Smooth muscle cell (in vitro differentiated cells): ENCODE measurements around the gene RGS11. TPM values are rescaled to one million over a fixed set of nuclear protein-coding genes. Genes with fewer than 3 reads are reported as not detected.

Source experiments
- DNase-seq: peaks from one replicate; lab custom pipeline; 2025; ENCODE audit not compliant: unreplicated experiment; lab: John Stamatoyannopoulos, UW
- H2AFZ ChIP-seq: fragments of 200-600 bp; sonication (generic); 2 replicates; pipeline ENCODE4 v1.6.0; 2016; ENCODE audit warnings: antibody characterized with exemption, low read depth, mild to moderate bottlenecking
- H3F3A ChIP-seq: fragments of 200-600 bp; sonication (generic); 2 replicates; pipeline ENCODE4 v1.6.0; 2017; ENCODE audit warnings: antibody characterized with exemption, low read depth
- H3K27ac ChIP-seq: fragments of 200-600 bp; sonication (generic); 2 replicates; pipeline ENCODE4 v1.5.1; 2016; ENCODE audit warnings: low read depth, mild to moderate bottlenecking
- H3K27me3 ChIP-seq: fragments of 200-600 bp; sonication (generic); 2 replicates; pipeline ENCODE4 v1.6.1; 2016; ENCODE audit warnings: low read depth, mild to moderate bottlenecking
- H3K36me3 ChIP-seq: fragments of 200-600 bp; sonication (generic); 2 replicates; pipeline ENCODE4 v1.5.1; 2016; ENCODE audit warnings: low read depth
- H3K4me1 ChIP-seq: fragments of 200-600 bp; sonication (generic); 2 replicates; pipeline ENCODE4 v1.5.1; 2016; ENCODE audit warnings: low read depth
- H3K4me2 ChIP-seq: fragments of 200-600 bp; sonication (generic); 2 replicates; pipeline ENCODE4 v1.6.0; 2016; ENCODE audit warnings: mild to moderate bottlenecking
- H3K4me3 ChIP-seq: fragments of 200-600 bp; sonication (generic); 2 replicates; pipeline ENCODE4 v1.5.1; 2016; ENCODE audit warnings: mild to moderate bottlenecking
- H3K79me2 ChIP-seq: fragments of 200-600 bp; sonication (generic); 2 replicates; pipeline ENCODE4 v1.6.0; 2016; ENCODE audit warnings: low read depth, mild to moderate bottlenecking
- H3K9ac ChIP-seq: fragments of 200-600 bp; sonication (generic); 2 replicates; pipeline ENCODE4 v1.6.0; 2016; ENCODE audit warnings: low read depth
- H3K9me3 ChIP-seq: fragments of 200-600 bp; sonication (generic); replicated peaks from 2 replicates; pipeline ENCODE4 v1.5.1; 2016; ENCODE audit warnings: low read depth
- H4K20me1 ChIP-seq: fragments of 200-600 bp; sonication (generic); 2 replicates; pipeline ENCODE4 v1.6.0; 2016; ENCODE audit warnings: low read depth
- WGBS: methylation state at CpG from one replicate; pipeline ENCODE4 v1.1.7; 2016; ENCODE audit warnings: low lambda C conversion rate; 5-methylcytosine and 5-hydroxymethylcytosine counted together
- polyA plus RNA-seq: library from polyadenylated mRNA; unstranded; fragments of >200 nt; fragmentation: Nextera tagmentation; extraction: Ambion mirVana; gene quantifications from 2 replicates; pipeline ENCODE4 v1.2.1, GENCODE V29; 2016
- total RNA-seq: library from RNA; depleted of rRNA; stranded (reverse); fragments of >200 nt; gene quantifications from 2 replicates; pipeline ENCODE4 v1.2.3, GENCODE V29; 2014
- TF ChIP-seq, protein P1 (sequence below): fragments of 200-600 bp; sonication (generic); IDR thresholded peaks from 2 replicates; pipeline ENCODE4 v1.5.1; 2017; ENCODE audit warnings: borderline replicate concordance, mild to moderate bottlenecking, antibody characterized with exemption; ENCODE audit not compliant: insufficient read depth, poor library complexity, severe bottlenecking

Gene RGS11
- total and polyA plus RNA-seq, 2 experiments from 2014 or later, result 2.2 to 3.9 TPM

DNA sequence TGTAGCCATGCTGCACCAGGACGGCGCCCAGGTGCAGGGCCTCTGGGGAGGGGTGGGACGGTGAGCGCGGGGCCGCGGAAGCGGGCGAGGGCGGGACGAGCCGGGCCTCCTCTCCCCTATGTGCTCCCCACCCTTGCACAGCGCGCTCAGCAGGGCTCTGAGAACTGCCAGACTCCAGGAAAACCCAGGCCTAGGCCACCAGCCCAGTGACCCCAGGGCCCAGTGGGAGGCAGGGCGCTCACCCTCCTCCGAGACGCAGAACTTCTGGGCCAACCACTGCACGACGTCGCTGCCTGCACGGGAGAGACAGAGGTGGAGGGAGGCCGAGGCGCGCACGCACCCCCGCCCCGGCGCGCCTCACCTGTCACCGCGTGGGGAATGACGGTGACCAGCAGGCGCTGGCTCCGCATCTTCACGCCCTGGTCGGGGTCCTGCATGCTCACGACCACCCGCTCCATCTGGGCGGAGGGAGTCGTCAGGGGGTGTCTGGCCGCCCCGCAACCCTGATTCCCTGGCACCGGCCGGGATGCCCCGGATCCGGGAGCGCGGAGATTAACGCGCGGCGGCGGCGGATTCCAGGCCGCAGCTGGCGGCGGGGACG, 603 bp downstream of the RGS11 start:
- Histone ChIP-seq H3K27ac (no peak overlapping the region), H3K36me3 (no peaks in the 10 kb centered on the region), H3K27me3 (peaks cover 17% of the 10 kb centered on the region), H3K4me2 (peak overlapping the region; percentile 92), H3K9me3 (no peaks in the 10 kb centered on the region), H3K9ac (no peak overlapping the region), H3K4me1 (peaks cover 3% of the 10 kb centered on the region), H3F3A (no peaks in the 10 kb centered on the region), H2AFZ (no peak overlapping the region), H3K4me3 (peak overlapping the region; percentile 54), H4K20me1 (no peaks in the 10 kb centered on the region), H3K79me2 (no peaks in the 10 kb centered on the region)
- TF ChIP-seq, protein P1, sequence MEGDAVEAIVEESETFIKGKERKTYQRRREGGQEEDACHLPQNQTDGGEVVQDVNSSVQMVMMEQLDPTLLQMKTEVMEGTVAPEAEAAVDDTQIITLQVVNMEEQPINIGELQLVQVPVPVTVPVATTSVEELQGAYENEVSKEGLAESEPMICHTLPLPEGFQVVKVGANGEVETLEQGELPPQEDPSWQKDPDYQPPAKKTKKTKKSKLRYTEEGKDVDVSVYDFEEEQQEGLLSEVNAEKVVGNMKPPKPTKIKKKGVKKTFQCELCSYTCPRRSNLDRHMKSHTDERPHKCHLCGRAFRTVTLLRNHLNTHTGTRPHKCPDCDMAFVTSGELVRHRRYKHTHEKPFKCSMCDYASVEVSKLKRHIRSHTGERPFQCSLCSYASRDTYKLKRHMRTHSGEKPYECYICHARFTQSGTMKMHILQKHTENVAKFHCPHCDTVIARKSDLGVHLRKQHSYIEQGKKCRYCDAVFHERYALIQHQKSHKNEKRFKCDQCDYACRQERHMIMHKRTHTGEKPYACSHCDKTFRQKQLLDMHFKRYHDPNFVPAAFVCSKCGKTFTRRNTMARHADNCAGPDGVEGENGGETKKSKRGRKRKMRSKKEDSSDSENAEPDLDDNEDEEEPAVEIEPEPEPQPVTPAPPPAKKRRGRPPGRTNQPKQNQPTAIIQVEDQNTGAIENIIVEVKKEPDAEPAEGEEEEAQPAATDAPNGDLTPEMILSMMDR, result no peak
- 6% methylated on average over 45 of the region's 58 CpGs for WGBS
- no peak for DNase-seq

DNA sequence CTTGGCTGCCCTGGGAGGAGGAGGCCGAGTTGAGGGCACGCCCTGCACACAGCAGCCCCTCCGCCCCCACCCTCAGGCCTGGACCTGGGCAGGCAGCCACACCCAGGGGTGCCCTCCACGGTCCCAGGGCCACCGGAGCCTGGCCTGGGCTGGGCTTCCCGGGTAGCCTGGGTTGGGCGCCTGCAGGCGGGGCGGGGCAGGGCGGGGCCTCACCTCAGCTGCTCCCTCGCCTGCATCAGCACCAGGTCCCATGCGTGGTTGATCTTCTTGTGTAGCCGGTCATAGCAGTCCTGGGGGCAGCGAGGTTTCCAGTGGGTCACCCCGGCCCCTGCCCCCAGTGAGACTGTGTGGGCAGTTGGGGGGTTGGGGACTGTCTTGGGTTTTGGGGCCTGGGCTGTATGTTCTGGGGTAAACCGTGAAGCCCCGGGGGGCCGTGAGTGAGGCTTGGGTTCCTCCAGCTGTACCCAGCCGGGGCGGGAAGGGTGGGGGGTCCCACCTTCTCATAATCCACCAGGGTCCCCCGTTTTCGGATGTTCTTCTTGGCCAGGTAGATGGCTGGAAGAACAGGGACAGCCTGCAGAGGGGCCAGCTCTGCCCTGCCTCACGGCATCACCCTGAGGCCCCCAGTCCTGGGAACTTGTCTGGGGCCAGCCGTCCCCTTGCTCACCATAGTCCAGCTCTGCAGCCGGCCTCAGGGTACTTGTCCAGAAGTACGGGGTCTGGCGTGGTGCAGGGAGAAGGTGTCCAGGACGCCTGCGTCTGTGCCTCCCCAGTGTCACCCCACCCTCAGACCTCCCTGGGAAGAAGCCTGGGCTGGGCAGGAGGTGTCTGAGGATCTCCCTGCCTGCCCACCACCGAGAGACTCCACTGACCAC, 2.0 kb downstream of the RGS11 start:
- Histone ChIP-seq H3F3A (no peaks in the 10 kb centered on the region), H4K20me1 (no peaks in the 10 kb centered on the region), H3K27me3 (peaks cover 5% of the 10 kb centered on the region), H3K4me3 (no peak overlapping the region), H3K4me1 (peaks cover 3% of the 10 kb centered on the region), H3K4me2 (no peak overlapping the region), H3K36me3 (no peaks in the 10 kb centered on the region), H3K9ac (no peak overlapping the region), H2AFZ (no peak overlapping the region), H3K9me3 (no peaks in the 10 kb centered on the region), H3K79me2 (no peaks in the 10 kb centered on the region), H3K27ac (no peak overlapping the region)
- TF ChIP-seq, protein P1, result no peak
- WGBS, result 91% methylated on average over 19 of the region's 30 CpGs
- DNase-seq, result no peak

DNA sequence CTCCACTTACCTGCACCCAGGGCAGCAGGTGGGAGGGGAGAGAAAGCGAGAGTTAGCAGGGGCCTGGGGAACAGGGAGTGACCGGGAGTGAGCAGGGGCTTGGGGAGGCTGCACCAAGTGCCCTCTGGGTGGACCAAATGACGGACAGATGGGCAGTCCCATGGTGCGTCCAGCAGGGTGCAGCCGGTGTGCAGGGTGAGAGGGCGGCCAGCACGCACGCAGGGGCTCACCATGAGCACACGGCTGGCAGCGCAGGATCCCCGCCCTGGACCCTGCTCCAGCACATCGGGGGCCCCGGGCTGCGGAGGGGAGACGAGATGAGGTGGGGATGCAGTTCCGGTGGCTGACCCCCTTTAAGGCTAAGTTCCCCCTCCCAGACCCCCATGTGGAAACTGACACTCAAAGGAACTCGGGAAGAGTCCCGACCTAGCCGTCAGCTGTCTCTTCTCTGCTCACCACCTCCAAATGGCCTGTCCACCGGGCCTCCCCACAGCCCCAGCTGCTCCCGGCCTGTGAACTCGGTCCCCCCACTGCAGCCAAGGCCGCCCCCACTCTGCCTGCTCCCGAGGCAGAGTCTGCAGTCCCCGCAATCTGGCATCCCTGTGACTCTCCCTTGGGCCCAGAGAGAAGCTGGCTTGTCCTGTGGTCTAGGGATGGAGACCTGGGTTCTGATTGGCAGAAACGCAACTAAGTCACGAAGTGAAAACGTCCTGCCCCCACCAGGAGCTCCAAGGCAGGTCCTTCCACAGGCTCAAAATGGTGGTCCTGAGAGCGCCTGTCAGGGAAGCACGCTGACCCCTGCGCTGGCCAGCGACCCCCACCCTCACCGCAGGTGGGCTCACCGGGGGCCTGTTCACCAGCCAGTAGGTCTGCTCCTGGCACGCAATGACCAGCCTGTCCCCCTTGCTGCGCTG, 2.9 kb downstream of the RGS11 start:
- H3K4me2 ChIP-seq, result no peak overlapping the region
- H3K27ac ChIP-seq, result no peak overlapping the region
- 91% methylated on average over 26 of the region's 36 CpGs for WGBS
- no peaks in the 10 kb centered on the region for H3K9me3 ChIP-seq
- H3K9ac ChIP-seq, result no peak overlapping the region
- no peaks in the 10 kb centered on the region for H4K20me1 ChIP-seq
- H2AFZ ChIP-seq, result no peak overlapping the region
- no peaks in the 10 kb centered on the region for H3F3A ChIP-seq
- H3K4me1 ChIP-seq, result peaks cover 3% of the 10 kb centered on the region
- peaks cover 5% of the 10 kb centered on the region for H3K27me3 ChIP-seq
- H3K36me3 ChIP-seq, result no peaks in the 10 kb centered on the region
- no peak for DNase-seq
- no peaks in the 10 kb centered on the region for H3K79me2 ChIP-seq
- TF ChIP-seq, protein P1, result no peak
- H3K4me3 ChIP-seq, result no peak overlapping the region
